Dedifferentiated amniotic fluid mesenchymal stem cell (primary cell): ENCODE results near the gene SLC25A31.
A peak's percentile ranks its signal among the peaks of the same experiment; 100 is the strongest.

Experiments
- DNase-seq: peaks from one replicate; pipeline ENCODE4 v3.0.0-alpha.2; 2016; ENCODE audit errors: extremely low spot score

The SLC25A31 gene

DNA sequence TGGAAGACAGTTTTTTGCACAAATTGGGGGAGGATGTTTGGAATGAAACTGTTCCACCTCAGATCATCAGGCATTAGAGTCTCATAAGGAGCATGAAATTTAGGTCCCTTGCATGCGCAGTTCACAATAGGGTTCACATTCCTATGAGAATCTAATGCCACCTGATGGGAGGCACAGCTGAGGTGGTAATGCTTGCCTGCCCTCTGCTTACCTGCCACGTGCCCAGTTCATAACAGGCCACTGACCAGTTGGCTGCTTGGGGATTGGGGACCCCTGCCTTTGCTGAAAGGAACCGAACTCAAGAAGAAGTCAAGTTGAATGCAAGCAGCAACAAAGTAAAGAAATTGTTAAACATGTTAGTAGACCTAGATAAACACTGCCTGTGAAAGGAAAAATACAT, 47.3 kb downstream of the SLC25A31 start:
- no peak for DNase-seq

DNA sequence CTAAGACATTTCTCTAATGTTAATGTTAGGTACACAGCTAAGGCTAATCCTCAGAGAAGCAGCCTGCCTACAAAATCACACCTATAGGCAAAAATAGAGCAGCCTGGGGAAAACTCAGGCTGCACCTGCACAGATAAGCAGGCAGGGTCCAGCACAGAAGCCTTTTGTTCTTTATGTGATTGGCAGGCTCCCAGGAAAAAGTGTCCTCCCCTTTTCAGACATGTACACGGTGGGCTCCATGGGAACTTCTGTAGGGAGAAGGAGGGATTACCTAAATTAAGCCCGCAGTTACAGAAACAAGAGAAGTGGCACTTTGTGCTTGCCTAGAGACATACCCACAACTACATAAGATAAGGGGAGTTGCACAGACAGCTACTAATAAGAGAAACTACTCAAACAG, 47.9 kb downstream of the SLC25A31 start:
- no peak for DNase-seq

DNA sequence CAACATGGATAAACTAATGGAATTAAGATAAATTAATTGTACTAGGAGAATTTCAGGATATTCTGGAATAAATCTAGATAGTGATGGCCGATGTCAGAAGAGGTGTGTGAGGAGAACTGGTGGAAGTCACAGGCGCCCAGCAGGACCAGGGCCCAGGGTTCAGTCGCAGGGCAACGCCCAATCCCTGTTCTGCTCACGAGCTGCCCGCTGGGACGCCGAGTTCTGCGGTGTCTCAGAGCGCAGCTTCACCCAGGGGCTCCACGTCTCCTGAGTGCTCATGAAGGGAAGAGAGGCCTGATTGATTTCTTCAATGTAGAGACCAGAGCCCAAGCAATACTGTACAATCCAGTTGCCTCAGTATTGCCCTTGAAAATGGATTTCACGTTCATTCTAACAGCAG, 50.4 kb downstream of the SLC25A31 start:
- DNase-seq: no peak

DNA sequence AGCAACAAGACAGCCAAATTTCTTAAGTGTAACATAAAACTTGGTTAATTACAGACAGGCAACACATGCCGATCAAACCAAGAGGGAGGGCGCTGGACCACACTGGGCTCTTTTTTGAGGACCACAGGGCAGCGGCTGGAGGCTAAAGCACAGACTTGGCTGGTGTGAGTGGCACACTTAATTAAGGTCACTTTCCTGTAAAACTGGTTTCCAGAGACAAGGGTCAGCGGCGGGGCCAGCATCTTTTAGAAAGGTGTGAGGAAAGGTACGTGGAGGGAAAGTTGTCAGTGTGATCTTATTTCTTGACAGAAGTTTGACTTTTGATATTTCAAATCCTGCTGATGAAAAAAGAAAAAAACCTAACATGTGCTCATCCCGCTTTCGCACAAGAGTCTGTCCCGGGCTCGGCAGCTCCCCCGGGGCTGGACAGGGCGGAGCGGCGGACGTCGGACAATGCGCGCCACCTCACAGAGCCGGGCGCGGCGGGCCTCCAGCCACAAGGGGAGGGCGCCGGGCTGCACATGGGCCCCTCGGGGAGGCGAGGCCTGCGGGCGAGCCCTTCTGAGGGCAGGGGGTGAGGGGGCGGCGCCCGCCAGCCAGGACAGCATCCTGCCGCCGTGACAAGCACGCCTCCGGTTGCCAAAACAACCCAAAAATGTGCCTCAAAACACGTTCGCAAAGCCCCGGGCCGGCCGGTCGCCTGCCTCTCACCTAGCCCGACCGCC, 51.3 kb downstream of the SLC25A31 start:
- DNase-seq: no peak

DNA sequence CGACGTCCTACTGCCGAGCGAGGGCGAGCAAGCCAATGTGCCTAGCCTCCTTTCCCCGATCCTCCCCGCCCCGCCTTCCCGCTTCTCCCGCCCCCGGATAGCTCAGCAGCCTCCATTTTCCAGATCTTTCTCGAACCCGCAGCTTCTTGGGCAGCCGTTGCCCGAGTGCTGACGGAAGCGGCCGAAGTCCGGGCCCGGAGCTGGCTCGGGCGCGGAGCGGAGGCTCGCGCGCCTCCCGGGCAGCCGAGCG, 51.8 kb downstream of the SLC25A31 start:
- peak; percentile 83 for DNase-seq

DNA sequence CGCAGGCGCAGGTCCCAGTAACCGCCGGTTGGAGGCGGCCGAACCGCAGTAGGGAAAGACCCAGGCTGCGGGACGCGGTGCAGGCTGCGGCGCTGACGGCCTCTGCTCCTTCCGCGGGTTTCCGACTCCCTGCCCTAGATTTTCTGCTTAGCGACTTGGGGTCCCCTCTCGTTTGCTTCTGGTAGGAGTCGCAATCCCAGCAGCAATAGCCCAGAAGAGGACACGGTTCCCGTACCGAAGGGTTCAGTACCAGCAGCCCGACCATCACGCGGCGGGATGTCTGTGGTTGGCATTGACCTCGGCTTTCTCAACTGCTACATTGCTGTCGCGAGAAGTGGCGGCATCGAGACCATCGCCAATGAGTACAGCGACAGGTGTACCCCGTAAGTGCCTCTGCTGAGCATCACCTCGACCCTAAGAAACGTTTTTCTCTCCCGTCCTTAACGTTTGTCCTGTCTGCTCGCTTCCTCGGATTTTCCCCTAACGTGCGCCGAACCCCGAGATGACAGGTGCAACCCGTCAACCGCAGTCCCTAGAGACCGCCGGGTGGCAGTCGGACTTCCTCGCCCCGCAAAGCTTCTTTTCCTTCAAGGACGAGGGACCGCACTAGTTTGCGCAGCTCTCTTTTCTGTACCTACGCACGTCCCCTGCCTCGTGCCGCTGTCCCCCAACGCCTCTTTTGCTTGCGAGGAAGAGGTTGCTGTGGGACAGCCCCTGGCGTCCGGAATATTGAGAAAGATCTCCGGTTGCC, 52.2 kb downstream of the SLC25A31 start, which contains the start of gene HSPA4L:
Gene HSPA4L (plus strand): TSS at position 48 of the 751 bp plus-strand sequence. CDS start 229 bp downstream, at position 277.
- peak; percentile 41 for DNase-seq

DNA sequence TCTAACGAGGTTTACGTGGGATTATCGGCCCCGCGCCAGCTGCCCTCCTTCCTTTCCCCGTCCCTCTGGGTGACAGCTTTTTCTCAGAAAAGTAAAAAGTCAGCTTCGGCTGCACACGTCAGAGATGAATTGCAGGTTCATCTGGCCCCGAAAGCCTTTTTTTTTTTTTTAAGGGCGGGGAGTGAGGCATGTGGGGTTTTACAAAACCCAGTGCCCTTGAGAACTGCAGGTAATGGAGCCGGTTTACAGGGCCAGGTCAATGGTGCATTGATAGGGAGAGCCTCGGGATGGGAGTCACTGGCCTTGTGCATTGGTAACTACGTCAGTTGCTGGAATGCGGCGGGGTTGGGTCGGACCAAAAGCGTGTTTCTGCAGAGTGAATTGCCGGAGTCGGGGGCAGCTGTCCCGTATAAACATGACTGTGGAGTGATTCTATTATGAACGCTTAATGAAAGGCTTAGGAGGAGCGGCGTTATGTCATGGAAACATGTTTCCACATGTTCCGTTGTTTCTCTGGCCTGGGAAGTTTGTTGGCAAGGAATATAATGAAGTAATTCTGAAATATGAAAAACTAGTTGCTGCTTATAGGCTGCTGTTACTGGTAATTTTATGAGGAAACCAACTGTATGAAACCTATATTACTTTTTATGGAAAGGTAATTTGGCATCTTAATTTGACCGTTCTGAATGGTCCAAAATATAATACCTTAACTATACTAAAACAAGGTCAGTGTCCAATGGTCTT, 53.0 kb downstream of the SLC25A31 start:
- DNase-seq: peak; percentile 63

DNA sequence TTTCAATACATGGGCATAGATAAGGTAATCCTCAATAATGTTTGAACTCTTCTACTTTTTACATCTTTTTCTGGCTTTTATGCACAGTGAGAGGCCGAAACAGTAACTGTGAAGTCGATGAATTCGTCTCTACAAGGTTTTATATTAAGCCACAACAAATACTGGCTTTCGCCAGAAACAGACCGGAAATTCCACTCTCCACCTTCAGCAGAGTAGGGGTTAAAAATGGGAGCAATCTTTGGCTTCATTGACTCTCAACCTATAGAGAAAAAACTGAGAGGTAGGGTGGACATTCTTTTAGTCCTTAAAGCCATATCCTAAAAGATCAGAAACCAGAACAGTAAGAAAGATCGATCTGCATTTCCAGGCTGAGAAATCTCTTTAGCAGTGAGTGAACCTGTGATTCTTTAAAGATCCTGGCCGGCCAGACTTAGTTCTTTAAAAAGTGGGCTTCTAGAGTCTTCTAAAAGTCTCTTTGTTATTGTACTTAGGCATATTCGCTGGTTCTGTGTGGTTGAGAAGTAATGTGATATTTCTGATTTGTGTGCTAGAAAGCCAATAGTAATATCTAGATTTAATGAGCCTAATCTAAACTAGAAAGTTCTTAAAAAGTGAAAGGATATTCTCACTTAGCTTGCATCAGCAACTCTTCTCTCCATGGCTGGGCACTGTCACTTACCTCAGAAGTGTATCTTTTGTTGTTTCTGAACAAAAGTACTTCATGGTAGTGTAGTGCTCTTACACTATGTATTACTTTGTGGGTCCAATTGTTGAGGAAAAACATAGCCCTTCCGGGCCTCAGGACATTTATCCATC, 54.0 kb downstream of the SLC25A31 start:
- DNase-seq: no peak

DNA sequence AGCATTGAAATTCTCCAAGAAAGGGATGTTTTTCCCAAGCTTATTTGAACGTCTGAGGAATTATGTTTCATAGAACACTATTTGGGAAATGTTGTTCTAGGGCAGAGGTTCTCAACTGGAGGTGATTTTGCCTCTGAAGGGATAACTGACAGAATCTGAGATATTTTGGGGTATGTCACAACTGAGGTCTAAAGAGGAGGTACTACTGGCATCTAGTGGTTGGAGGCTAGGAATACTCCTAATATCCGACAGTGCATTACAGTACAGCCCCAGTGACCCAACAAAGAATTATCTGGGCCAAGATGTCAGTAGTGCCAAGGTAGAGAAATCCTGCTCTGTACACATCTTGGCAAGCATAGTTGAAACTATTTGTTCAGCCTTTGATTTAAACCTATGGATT, 58.3 kb downstream of the SLC25A31 start:
- DNase-seq: no peak

DNA sequence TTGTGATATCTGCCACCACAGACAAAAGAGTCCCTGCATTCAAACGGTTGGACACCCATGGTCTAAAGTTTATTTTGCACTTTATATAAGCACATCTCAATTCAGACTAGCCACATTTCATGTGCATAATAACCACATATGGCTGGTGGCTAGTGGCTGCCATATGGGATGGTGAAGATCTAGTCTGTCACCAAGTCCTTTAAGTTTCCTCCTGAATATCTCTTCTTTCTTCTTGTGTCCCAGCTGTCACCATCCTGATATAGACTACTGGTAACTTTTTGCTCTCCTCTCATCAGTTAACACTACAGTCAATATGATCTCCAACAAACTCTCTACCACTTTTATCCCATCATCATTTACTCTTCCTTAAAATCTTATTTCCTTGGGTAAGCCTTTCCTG, 61.2 kb downstream of the SLC25A31 start:
- no peak for DNase-seq

DNA sequence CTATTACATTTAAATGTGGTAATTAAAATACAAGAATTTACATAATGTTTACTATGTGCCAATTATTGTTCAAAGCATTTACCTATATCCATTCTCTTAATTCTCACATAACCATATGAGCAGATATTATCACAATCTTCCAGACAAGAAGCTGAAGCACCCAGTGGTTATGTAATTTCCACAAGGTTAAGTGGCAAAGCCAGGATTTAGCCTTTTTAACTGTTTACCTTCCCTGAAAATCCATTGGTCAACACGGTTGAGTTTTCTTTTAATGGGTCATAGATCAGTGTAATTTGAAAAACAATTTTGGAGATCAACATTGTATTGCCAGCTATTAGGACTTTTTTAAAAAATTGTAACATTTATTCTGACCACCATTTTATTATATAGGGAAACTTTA, 63.3 kb downstream of the SLC25A31 start:
- no peak for DNase-seq

DNA sequence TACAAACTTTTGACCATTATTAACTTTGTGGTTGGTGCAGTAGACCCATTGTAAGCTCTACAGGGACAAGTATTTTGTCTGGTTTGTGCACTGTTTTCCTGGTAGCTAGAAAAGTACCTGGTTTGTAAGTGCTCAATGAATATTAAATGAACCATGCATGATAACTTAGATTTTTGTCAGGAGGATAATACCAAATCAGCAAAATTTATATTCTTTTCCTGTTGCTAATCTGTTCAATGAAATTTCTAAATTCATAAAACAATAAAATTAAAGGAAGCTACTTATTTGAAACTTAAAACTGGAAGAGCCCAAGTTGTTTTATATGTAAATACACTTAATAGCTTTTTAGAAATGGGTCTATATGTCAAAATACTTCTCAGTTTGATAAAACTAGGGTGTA, 69.5 kb downstream of the SLC25A31 start:
- DNase-seq: no peak

DNA sequence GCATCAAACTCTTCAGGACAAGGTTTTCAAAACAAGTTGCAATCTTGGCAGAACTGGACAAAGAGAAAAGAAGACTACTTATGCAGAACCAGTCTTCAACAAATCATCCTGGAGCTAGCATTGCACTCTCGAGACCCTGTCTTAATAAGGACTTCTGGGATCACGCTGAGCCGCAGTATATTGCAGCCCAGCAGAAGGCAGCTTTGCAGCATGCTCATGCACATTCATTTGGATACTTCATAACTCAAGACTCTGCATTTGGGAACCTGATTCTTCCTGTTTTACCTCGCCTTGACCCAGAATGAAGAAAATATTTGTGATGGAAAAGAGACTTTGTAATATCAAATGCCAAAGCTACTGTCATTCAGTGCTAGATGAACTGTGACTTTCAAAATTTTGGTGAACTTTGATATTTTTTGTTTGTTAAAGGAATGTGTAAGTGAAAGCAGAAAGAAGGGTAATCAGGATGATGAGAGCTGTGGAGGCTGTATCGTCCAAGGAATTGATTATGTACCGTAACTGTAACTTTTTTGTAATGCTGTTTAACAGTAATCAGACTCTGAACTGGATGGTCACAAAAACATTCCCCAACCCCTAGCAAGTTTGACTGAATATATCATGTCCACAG, 79.1 kb downstream of the SLC25A31 start:
- no peak for DNase-seq

DNA sequence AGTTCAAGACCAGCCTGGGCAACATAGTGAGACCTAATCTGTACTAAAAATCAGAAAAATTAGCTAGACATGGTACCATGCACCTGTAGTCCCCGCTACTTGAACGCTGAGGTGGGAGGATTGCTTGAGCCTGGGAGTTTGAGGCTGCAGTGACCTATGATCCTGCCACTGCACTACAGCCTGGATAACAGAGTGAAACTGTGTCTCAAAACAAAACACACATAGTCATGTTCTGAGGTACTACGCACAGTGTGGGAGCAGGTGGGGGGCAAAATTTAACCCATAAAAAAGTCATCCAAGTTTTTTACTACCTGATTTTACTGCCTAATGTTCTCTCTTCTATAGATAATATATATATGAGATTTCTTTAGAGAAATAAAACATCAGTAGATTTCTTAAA, 80.4 kb downstream of the SLC25A31 start:
- no peak for DNase-seq

DNA sequence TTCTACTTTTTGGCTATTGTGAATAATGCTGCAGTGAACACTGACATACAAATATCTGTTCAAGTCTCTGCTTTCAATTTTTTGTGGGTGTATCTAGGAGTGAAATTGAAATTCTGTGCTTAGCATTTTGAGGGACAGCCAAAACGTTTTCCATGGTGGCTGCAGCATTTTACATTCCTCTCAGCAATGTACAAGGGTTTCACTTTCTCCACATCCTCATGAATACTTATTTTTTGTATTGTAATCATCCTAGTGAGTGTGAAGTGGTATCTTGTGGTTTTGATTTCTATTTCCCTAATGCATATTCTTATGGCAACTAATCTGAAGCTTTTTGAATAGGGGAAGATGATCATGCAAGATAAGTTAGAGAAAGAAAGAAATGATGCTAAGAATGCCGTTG, 92.2 kb downstream of the SLC25A31 start:
- DNase-seq: peak; percentile 5
